Mesenchymal stem cell (in vitro differentiated cells and primary cell): ENCODE results near the gene ASB13.

ENCODE experiments used
- DNase-seq: peaks from one replicate; pipeline ENCODE4 v3.0.0-alpha.2; 2013
- H2AFZ ChIP-seq: one replicate; pipeline ENCODE4 v1.6.1; 2013; ENCODE audit warnings: low read depth, mild to moderate bottlenecking, control low read depth, inconsistent platforms, low read length, moderate library complexity
- H2AK5ac ChIP-seq: 2 replicates; pipeline ENCODE4 v1.6.1; 2013; ENCODE audit warnings: low read length, moderate library complexity, mild to moderate bottlenecking, inconsistent platforms; ENCODE audit not compliant: severe bottlenecking
- H2BK120ac ChIP-seq: one replicate; pipeline ENCODE4 v1.6.1; 2013; ENCODE audit warnings: low read depth, mild to moderate bottlenecking, inconsistent platforms, low read length, moderate library complexity
- H2BK12ac ChIP-seq, 2 experiments: one replicate each; pipeline ENCODE4 v1.6.1; 2013; ENCODE audit warnings: inconsistent platforms in 2 of 2, low read length in 2 of 2, mild to moderate bottlenecking in 2 of 2, moderate library complexity in 2 of 2, control low read depth in 1 of 2
- H2BK15ac ChIP-seq: one replicate; pipeline ENCODE4 v1.6.1; 2013; ENCODE audit warnings: mild to moderate bottlenecking, low read depth, inconsistent platforms; ENCODE audit not compliant: poor library complexity, severe bottlenecking
- H2BK5ac ChIP-seq: 2 replicates; pipeline ENCODE4 v1.6.1; 2013; ENCODE audit warnings: low read depth, mild to moderate bottlenecking, low read length, control low read depth, inconsistent platforms; ENCODE audit not compliant: poor library complexity, severe bottlenecking
- H3K14ac ChIP-seq, 2 experiments: one replicate each; pipeline ENCODE4 v1.6.1; 2013; ENCODE audit warnings: inconsistent platforms in 2 of 2, low read length in 2 of 2, control low read depth in 1 of 2, mild to moderate bottlenecking in 1 of 2, moderate library complexity in 1 of 2
- H3K18ac ChIP-seq, 2 experiments: one replicate each; pipeline ENCODE4 v1.6.1; 2013; ENCODE audit warnings: inconsistent platforms in 2 of 2, low read length in 2 of 2, control low read depth in 1 of 2, low read depth in 1 of 2, mild to moderate bottlenecking in 1 of 2
- H3K23ac ChIP-seq, 2 experiments: one replicate each; pipeline ENCODE4 v1.6.1; 2013; ENCODE audit warnings: inconsistent platforms in 2 of 2, low read length in 2 of 2, mild to moderate bottlenecking in 2 of 2, moderate library complexity in 2 of 2, control low read depth in 1 of 2
- H3K27ac ChIP-seq: 2 replicates; pipeline ENCODE4 v1.5.1; 2013; ENCODE audit warnings: mild to moderate bottlenecking, moderate library complexity, low read length, control low read depth, inconsistent platforms; ENCODE audit not compliant: poor library complexity, severe bottlenecking
- H3K27me3 ChIP-seq, 2 experiments: 2 replicates each; pipeline versions ENCODE4 v1.6.1 to v1.7.0; 2013; ENCODE audit warnings: low read length in 2 of 2, mild to moderate bottlenecking in 2 of 2, moderate library complexity in 2 of 2, control low read depth in 1 of 2, inconsistent platforms in 1 of 2; ENCODE audit not compliant: control insufficient read depth in 1 of 2, insufficient read depth in 1 of 2
- H3K36me3 ChIP-seq, 2 experiments: 2 replicates each; pipeline versions ENCODE4 v1.6.1 to v1.7.0; 2013; ENCODE audit warnings: low read length in 2 of 2, control low read depth in 1 of 2, inconsistent platforms in 1 of 2, low read depth in 1 of 2, mild to moderate bottlenecking in 1 of 2; ENCODE audit not compliant: insufficient read depth in 2 of 2, control insufficient read depth in 1 of 2
- H3K4ac ChIP-seq, 2 experiments: one replicate each; pipeline ENCODE4 v1.6.1; 2013; ENCODE audit warnings: inconsistent platforms in 2 of 2, low read length in 2 of 2, mild to moderate bottlenecking in 2 of 2, moderate library complexity in 2 of 2, control low read depth in 1 of 2, low read depth in 1 of 2
- H3K4me1 ChIP-seq: 2 replicates; pipeline ENCODE4 v1.6.1; 2013; ENCODE audit warnings: low read depth, low read length, control low read depth; ENCODE audit not compliant: control insufficient read depth, insufficient read depth
- H3K4me2 ChIP-seq: 2 replicates; pipeline ENCODE4 v1.6.1; 2013; ENCODE audit warnings: low read length, mild to moderate bottlenecking, inconsistent platforms; ENCODE audit not compliant: poor library complexity, severe bottlenecking
- H3K4me3 ChIP-seq, 2 experiments: 2 replicates each; pipeline versions ENCODE4 v1.5.1 to v1.7.0; 2013; ENCODE audit warnings: low read length in 2 of 2, mild to moderate bottlenecking in 2 of 2, control low read depth in 1 of 2, low read depth in 1 of 2; ENCODE audit not compliant: insufficient read depth in 1 of 2
- H3K79me1 ChIP-seq: replicated peaks from 2 replicates; pipeline ENCODE4 v1.6.1; 2013; ENCODE audit warnings: mild to moderate bottlenecking, control low read depth, low read length, inconsistent platforms; ENCODE audit not compliant: poor library complexity, severe bottlenecking
- H3K9ac ChIP-seq: 2 replicates; pipeline ENCODE4 v1.7.0; 2013; ENCODE audit warnings: mild to moderate bottlenecking, low read length, moderate library complexity
- H3K9me3 ChIP-seq: 2 replicates; pipeline ENCODE4 v1.7.0; 2013; ENCODE audit warnings: mild to moderate bottlenecking, low read length; ENCODE audit not compliant: control insufficient read depth
- H4K8ac ChIP-seq: one replicate; pipeline ENCODE4 v1.6.1; 2013; ENCODE audit warnings: inconsistent platforms, mild to moderate bottlenecking, low read length, moderate library complexity
- H4K91ac ChIP-seq: one replicate; pipeline ENCODE4 v1.6.1; 2013; ENCODE audit warnings: mild to moderate bottlenecking, low read length, inconsistent platforms
- WGBS: methylation state at CpG from one replicate; pipeline ENCODE4 v1.1.7; 2013; ENCODE audit warnings: mixed read lengths; 5-methylcytosine and 5-hydroxymethylcytosine counted together

Gene ASB13

GRCh38 chr10:5655121-5655520, 11.3 kb downstream of the ASB13 start:
- Histone ChIP-seq H3K9me3 (no peaks in the 10 kb centered on the region), H3K14ac (no peak overlapping the region), H2BK5ac (no peak overlapping the region), H3K9ac (no peak overlapping the region), H4K91ac (no peak overlapping the region), H3K79me1 (peaks cover 9% of the 10 kb centered on the region), H3K4ac (no peak overlapping the region), H2BK15ac (no peak overlapping the region), H3K4me2 (no peak overlapping the region), H2AFZ (no peak overlapping the region), H3K4me3 (no peak overlapping the region), H4K8ac (no peak overlapping the region), H3K18ac (no peak overlapping the region), H3K27me3 (no peaks in the 10 kb centered on the region), H3K23ac (no peak overlapping the region), H3K36me3 (peaks cover 6 to 14% of the 10 kb centered on the region in 2 experiments), H3K27ac (no peak overlapping the region), H2BK120ac (no peak overlapping the region), H3K4me1 (peaks cover 11% of the 10 kb centered on the region), H2BK12ac (no peak overlapping the region), H2AK5ac (no peak overlapping the region)
- 76% methylated on average over 3 of the region's 3 CpGs for WGBS
- no peak for DNase-seq

GRCh38 chr10:5654218-5654755, 12.1 kb downstream of the ASB13 start:
- H3K27ac ChIP-seq, result no peak overlapping the region
- H2AFZ ChIP-seq, result no peak overlapping the region
- H3K4me1 ChIP-seq, result peaks cover 4% of the 10 kb centered on the region
- no peak overlapping the region for H2BK15ac ChIP-seq
- DNase-seq, result no peak
- no peak overlapping the region for H2BK5ac ChIP-seq
- no peak overlapping the region for H3K4ac ChIP-seq
- no peaks in the 10 kb centered on the region for H3K27me3 ChIP-seq
- no peak overlapping the region for H3K9ac ChIP-seq
- H2AK5ac ChIP-seq, result no peak overlapping the region
- H3K9me3 ChIP-seq, result no peaks in the 10 kb centered on the region
- no peak overlapping the region for H4K91ac ChIP-seq
- no peak overlapping the region for H4K8ac ChIP-seq
- H3K79me1 ChIP-seq, result peaks cover 9% of the 10 kb centered on the region
- H3K4me2 ChIP-seq, result no peak overlapping the region
- WGBS, result 83% methylated on average over 10 of the region's 10 CpGs
- H3K18ac ChIP-seq, result no peak overlapping the region
- H3K36me3 ChIP-seq, result peaks cover 9 to 20% of the 10 kb centered on the region in 2 experiments
- no peak overlapping the region for H3K14ac ChIP-seq
- H2BK12ac ChIP-seq, result no peak overlapping the region
- no peak overlapping the region for H2BK120ac ChIP-seq
- H3K23ac ChIP-seq, result no peak overlapping the region
- no peak overlapping the region for H3K4me3 ChIP-seq

GRCh38 chr10:5652746-5653145, 13.6 kb downstream of the ASB13 start:
- H3K4me3 ChIP-seq, result peak overlapping the region in 1 of 2 experiments; percentile 15
- no peak overlapping the region for H3K4me2 ChIP-seq
- 97% methylated on average over 14 of the region's 14 CpGs for WGBS
- no peak overlapping the region for H3K18ac ChIP-seq
- no peak overlapping the region for H3K23ac ChIP-seq
- peaks cover 23 to 34% of the 10 kb centered on the region in 2 experiments for H3K36me3 ChIP-seq
- H4K8ac ChIP-seq, result peak overlapping the region; percentile 9
- H2BK5ac ChIP-seq, result no peak overlapping the region
- peak overlapping the region; percentile 40 for H3K9ac ChIP-seq
- H3K4ac ChIP-seq, result no peak overlapping the region
- no peak overlapping the region for H2BK120ac ChIP-seq
- H2AK5ac ChIP-seq, result no peak overlapping the region
- H2AFZ ChIP-seq, result no peak overlapping the region
- H3K9me3 ChIP-seq, result no peaks in the 10 kb centered on the region
- H3K4me1 ChIP-seq, result peaks cover 4% of the 10 kb centered on the region
- H3K27ac ChIP-seq, result no peak overlapping the region
- DNase-seq, result no peak
- H3K27me3 ChIP-seq, result no peaks in the 10 kb centered on the region
- H3K14ac ChIP-seq, result no peak overlapping the region
- no peak overlapping the region for H4K91ac ChIP-seq
- no peak overlapping the region for H2BK12ac ChIP-seq
- no peak overlapping the region for H2BK15ac ChIP-seq
- peaks cover 9% of the 10 kb centered on the region for H3K79me1 ChIP-seq

GRCh38 chr10:5651388-5651764, 15.0 kb downstream of the ASB13 start:
- H2BK15ac ChIP-seq, result no peak overlapping the region
- peaks cover 27 to 48% of the 10 kb centered on the region in 2 experiments for H3K36me3 ChIP-seq
- no peak overlapping the region for H3K4me3 ChIP-seq
- H4K8ac ChIP-seq, result no peak overlapping the region
- H3K14ac ChIP-seq, result no peak overlapping the region
- no peak overlapping the region for H2BK120ac ChIP-seq
- WGBS, result 94% methylated on average over 11 of the region's 11 CpGs
- H3K79me1 ChIP-seq, result peaks cover 9% of the 10 kb centered on the region
- no peak overlapping the region for H3K4me2 ChIP-seq
- no peak overlapping the region for H3K4ac ChIP-seq
- H3K9ac ChIP-seq, result no peak overlapping the region
- H2BK5ac ChIP-seq, result no peak overlapping the region
- H2AK5ac ChIP-seq, result no peak overlapping the region
- no peak for DNase-seq
- no peak overlapping the region for H2AFZ ChIP-seq
- H3K9me3 ChIP-seq, result no peaks in the 10 kb centered on the region
- H3K4me1 ChIP-seq, result peaks cover 4% of the 10 kb centered on the region
- H2BK12ac ChIP-seq, result no peak overlapping the region
- H3K23ac ChIP-seq, result no peak overlapping the region
- no peak overlapping the region for H4K91ac ChIP-seq
- H3K27me3 ChIP-seq, result no peaks in the 10 kb centered on the region
- H3K27ac ChIP-seq, result no peak overlapping the region
- no peak overlapping the region for H3K18ac ChIP-seq
